Measurements from ENCODE around the gene ANP32E.

Gene ANP32E

GRCh38 chr1:150207281-150207971, 28.5 kb downstream of the ANP32E start:
- CTCF ChIA-PET: interaction anchor here (0.6 to 1.2 kb wide), 3 partner anchors 12 to 38 kb away, joined by 3 to 5 read pairs (median 3); no protein-coding TSS in a partner anchor
- POLR2A ChIA-PET: interaction anchor here (0.6 kb wide), 1 partner anchor 31 kb away, joined by 3 read pairs; no protein-coding TSS in a partner anchor
- no peaks in the 10 kb centered on the region for H3K36me3 ChIP-seq (ENCODE audit: control insufficient read depth in 2 of 2, insufficient read depth in 1 of 2, low read length in 2 of 2)
- no peak overlapping the region for H3K4me3 ChIP-seq (ENCODE audit: low read depth, low read length)
- no peak for TF ChIP-seq SP3 (tag by site-specific recombination; IDR thresholded peaks at IDR 0.05)
- no peak for TF ChIP-seq ZNF701 (tag by site-specific recombination; IDR thresholded peaks at IDR 0.05)
- TF ChIP-seq ZNF211 (tag by site-specific recombination; IDR thresholded peaks at IDR 0.05; ENCODE audit: low read depth): no peak
- no peak for TF ChIP-seq ZNF292 (tag by site-specific recombination; IDR thresholded peaks at IDR 0.05; ENCODE audit: borderline replicate concordance, low read depth)
- TF ChIP-seq ZSCAN4 (tag by site-specific recombination; IDR thresholded peaks at IDR 0.05): no peak
- TF ChIP-seq HOXD13 (CRISPR knock-in tag; IDR thresholded peaks at IDR 0.05; ENCODE audit: borderline replicate concordance): no peak
- TF ChIP-seq ZBTB6 (tag by site-specific recombination; IDR thresholded peaks at IDR 0.05): no peak
- no peak for TF ChIP-seq ZNF48 (tag by site-specific recombination; IDR thresholded peaks at IDR 0.05)
- TF ChIP-seq ZNF600 (tag by site-specific recombination; IDR thresholded peaks at IDR 0.05): no peak
- no peak for TF ChIP-seq ZNF768 (tag by site-specific recombination; IDR thresholded peaks at IDR 0.05)
- TF ChIP-seq KLF8 (tag by site-specific recombination; IDR thresholded peaks at IDR 0.05): no peak
- TF ChIP-seq ZBTB10 (tag by site-specific recombination; IDR thresholded peaks at IDR 0.05): no peak
- no peak for TF ChIP-seq ZNF629 (tag by site-specific recombination; IDR thresholded peaks at IDR 0.05)
- TF ChIP-seq ZNF311 (tag by site-specific recombination; IDR thresholded peaks at IDR 0.05; ENCODE audit: borderline replicate concordance): no peak
- TF ChIP-seq ZNF555 (tag by site-specific recombination; conservative IDR thresholded peaks at IDR 0.05): no peak
- TF ChIP-seq ZNF664 (tag by site-specific recombination; IDR thresholded peaks at IDR 0.05): no peak
- TF ChIP-seq TSHZ1 (tag by site-specific recombination; IDR thresholded peaks at IDR 0.05; ENCODE audit: borderline replicate concordance): no peak
- no peak overlapping the region for H3K27ac ChIP-seq (ENCODE audit: extremely low read depth, low read depth, low read length)
- no peaks in the 10 kb centered on the region for H3K4me1 ChIP-seq (ENCODE audit: control insufficient read depth, insufficient read depth, low read length)
- no peaks in the 10 kb centered on the region for H3K9me3 ChIP-seq (ENCODE audit: control insufficient read depth, insufficient read depth, low read depth, low read length)

Data from HEK293 (cell line).